ENCODE data around the gene LRRC32.
"Not testable (repeated sequence)": the region's sequence is repeated elsewhere in the genome, so short reads cannot be mapped to it uniquely, and the experiment has no call there.

Gene LRRC32

GRCh38 chr11:76623171-76623883 is 47.2 kb downstream of the LRRC32 start:
- H3K4me3 ChIP-seq, result no peak overlapping the region
- TF ChIP-seq CTCF (IDR thresholded peaks at IDR 0.05), result no peak
- no peak for DNase-seq (ENCODE audit: low spot score)
- H3K27ac ChIP-seq, result peak overlapping the region; percentile 56 to 80

GRCh38 chr11:76622493-76623094 is 48.0 kb downstream of the LRRC32 start:
- peak overlapping the region; percentile 69 to 80 for H3K27ac ChIP-seq
- no peak overlapping the region for H3K4me3 ChIP-seq
- DNase-seq (ENCODE audit: low spot score), result no peak
- no peak for TF ChIP-seq CTCF (IDR thresholded peaks at IDR 0.05)

- Histone ChIP-seq H3K4me3 (no peak overlapping the region), H3K27ac (peak overlapping the region; percentile 69 to 80)
- no peak for TF ChIP-seq CTCF (IDR thresholded peaks at IDR 0.05)
- no peak for DNase-seq (ENCODE audit: low spot score)
Observed at GRCh38 chr11:76621868-76622267, 48.7 kb downstream of the LRRC32 start.

- H3K27ac ChIP-seq, result peak overlapping the region; percentile 69 to 80
- no peak for DNase-seq (ENCODE audit: low spot score)
- no peak overlapping the region for H3K4me3 ChIP-seq
- no peak for TF ChIP-seq CTCF (IDR thresholded peaks at IDR 0.05)
Observed at GRCh38 chr11:76621466-76621865, 49.1 kb downstream of the LRRC32 start.

GRCh38 chr11:76620489-76620888 is 50.1 kb downstream of the LRRC32 start:
- Histone ChIP-seq H3K27ac (peak overlapping the region; percentile 69 to 72), H3K4me3 (no peak overlapping the region)
- TF ChIP-seq CTCF (IDR thresholded peaks at IDR 0.05), result no peak
- DNase-seq (ENCODE audit: low spot score), result no peak

- H3K4me3 ChIP-seq; DNase-seq (ENCODE audit: low spot score); H3K27ac ChIP-seq: not testable (repeated sequence)
Observed at GRCh38 chr11:76619801-76620200, 50.7 kb downstream of the LRRC32 start.

GRCh38 chr11:76617553-76618265 is 52.8 kb downstream of the LRRC32 start:
- TF ChIP-seq CTCF (IDR thresholded peaks at IDR 0.05), result no peak
- Histone ChIP-seq H3K27ac (peak overlapping the region; percentile 65 to 92), H3K4me3 (no peak overlapping the region)
- peak; percentile 71 for DNase-seq (ENCODE audit: low spot score)
